Fibroblast of pulmonary artery (primary cell): Measurements from ENCODE around the gene SERPINB12.

ENCODE experiments used
- DNase-seq: peaks from one replicate; pipeline ENCODE4 v3.0.0-alpha.2; 2010; ENCODE audit warnings: low read depth
- H3K4me3 ChIP-seq: replicated peaks from 2 replicates; pipeline ENCODE4 v1.5.1; 2011; ENCODE audit warnings: low read depth, mild to moderate bottlenecking, control low read depth, low read length, moderate library complexity
- TF ChIP-seq, protein P1 (sequence below): IDR thresholded peaks from 2 replicates; pipeline ENCODE4 v1.5.1; 2011; ENCODE audit warnings: mild to moderate bottlenecking, control low read depth, low read length, inconsistent platforms; ENCODE audit errors: missing control alignments

The SERPINB12 gene

DNA sequence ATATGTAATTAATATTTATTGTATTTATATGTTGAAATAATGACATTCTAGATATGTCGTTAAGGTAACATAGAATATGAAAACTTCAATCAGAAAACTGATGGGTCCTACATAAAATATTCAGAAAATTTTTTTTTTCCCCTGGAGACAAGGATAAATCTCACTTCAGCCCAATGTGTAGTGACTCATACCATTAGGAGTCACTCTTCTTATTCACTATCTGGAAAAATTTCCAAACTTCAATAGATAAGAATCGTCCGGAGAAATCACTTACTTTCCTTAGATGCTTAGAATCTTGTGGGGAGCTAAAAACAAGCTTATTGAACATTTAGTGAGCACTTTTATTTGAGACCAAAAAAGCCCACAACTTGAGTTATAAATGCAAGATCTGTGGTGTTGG, 49.6 kb downstream of the SERPINB12 start:
- no peak for DNase-seq
- TF ChIP-seq, protein P1, sequence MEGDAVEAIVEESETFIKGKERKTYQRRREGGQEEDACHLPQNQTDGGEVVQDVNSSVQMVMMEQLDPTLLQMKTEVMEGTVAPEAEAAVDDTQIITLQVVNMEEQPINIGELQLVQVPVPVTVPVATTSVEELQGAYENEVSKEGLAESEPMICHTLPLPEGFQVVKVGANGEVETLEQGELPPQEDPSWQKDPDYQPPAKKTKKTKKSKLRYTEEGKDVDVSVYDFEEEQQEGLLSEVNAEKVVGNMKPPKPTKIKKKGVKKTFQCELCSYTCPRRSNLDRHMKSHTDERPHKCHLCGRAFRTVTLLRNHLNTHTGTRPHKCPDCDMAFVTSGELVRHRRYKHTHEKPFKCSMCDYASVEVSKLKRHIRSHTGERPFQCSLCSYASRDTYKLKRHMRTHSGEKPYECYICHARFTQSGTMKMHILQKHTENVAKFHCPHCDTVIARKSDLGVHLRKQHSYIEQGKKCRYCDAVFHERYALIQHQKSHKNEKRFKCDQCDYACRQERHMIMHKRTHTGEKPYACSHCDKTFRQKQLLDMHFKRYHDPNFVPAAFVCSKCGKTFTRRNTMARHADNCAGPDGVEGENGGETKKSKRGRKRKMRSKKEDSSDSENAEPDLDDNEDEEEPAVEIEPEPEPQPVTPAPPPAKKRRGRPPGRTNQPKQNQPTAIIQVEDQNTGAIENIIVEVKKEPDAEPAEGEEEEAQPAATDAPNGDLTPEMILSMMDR: no peak
- no peak overlapping the region for H3K4me3 ChIP-seq

DNA sequence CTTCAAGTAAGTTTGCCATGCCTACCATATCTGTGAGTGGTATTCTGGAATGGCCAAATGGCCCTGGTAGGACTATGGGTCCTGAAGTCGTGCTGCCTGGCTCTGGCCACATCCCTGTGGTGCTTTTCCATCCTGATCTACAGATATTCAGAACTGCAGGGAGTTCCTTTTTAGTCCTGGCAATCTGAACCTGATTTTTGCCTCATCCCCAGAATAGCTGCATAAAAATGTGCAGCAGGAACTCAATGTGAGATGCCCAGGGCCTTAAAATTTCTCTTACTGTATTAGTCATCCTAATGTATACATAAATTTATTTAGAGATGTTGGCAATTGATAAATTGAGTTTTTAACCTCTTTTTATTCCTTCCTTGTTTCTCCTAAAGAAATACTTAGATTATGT, 50.3 kb downstream of the SERPINB12 start:
- TF ChIP-seq, protein P1: no peak
- DNase-seq: no peak
- H3K4me3 ChIP-seq: no peak overlapping the region

DNA sequence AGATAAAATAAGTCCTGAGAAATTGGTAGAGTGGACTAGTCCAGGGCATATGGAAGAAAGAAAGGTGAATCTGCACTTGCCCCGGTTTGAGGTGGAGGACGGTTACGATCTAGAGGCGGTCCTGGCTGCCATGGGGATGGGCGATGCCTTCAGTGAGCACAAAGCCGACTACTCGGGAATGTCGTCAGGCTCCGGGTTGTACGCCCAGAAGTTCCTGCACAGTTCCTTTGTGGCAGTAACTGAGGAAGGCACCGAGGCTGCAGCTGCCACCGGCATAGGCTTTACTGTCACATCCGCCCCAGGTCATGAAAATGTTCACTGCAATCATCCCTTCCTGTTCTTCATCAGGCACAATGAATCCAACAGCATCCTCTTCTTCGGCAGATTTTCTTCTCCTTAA, 54.8 kb downstream of the SERPINB12 start:
- no peak for DNase-seq
- TF ChIP-seq, protein P1: no peak
- no peak overlapping the region for H3K4me3 ChIP-seq

DNA sequence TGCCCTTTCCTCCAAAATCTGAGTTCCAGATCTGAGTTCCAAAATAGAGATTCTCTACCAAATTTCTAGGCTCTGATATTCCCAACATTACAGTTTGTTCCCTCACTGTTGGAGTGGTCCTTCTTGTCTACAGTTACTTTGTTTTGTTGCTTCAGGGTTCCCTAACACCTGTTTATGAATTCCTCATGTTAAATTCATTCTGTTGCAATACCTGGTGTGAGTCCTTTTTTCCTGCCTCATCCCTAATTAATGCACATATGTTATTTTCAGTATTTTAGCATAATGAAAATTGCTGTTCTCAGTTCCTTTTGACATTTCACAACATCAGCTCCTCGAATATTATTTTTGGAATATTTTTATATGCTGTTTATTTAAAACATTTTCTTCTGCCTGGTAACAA, 61.2 kb downstream of the SERPINB12 start:
- TF ChIP-seq, protein P1: no peak
- H3K4me3 ChIP-seq: no peak overlapping the region
- no peak for DNase-seq

DNA sequence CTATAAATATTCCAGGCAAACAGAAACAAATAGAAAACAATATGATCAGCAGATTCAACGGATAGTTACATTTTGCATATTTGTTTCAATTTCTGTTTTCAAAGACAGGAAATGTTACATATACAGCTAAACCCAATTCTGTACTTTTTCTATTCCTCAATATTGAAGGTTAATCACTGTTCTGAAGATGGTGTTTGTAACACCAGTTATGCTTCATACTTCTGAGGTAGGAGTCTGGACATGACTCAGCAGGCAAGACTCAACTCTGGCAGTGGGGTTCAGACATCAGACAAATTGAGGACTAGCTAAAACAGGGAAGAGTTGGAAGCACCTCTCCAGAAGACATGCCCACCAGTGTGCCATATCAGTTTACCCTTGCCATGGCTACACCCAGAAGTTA, 61.6 kb downstream of the SERPINB12 start:
- H3K4me3 ChIP-seq: no peak overlapping the region
- DNase-seq: no peak
- TF ChIP-seq, protein P1: no peak

DNA sequence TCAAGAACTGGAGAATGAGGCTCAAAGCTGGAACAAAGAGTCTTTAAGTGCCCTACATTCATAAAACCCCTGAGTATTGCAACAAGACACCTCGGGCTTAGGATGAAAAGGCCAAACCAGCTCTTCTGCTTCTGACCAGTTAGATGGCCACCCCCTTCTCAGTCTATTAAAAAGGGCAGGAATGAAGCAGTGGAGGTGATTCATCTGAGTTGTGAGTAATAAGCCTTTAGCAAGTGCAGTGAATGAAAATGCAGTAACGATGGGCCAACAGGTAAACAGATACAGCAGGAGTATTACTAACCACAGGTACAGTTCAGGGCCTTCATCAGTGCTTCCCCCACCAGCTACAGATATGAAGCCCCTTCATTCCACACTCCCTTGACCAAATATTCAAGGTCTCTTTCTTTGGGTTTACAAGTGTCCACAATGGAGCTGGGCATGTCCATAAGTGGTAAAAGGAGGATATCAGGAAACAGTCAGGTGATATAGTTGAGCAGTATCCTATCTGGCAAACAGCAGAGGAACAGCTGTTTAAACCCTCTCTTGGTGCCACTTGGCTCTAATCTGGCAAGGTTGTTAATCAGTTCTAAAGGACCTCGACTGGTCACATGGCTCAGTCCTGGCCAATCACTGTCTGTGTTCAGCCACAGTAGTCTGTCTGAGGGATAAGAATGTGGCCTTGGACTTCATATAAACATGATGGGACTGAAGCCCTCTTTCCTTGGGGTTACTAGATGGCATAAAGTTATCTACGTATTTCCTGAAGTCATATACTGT, 62.8 kb downstream of the SERPINB12 start:
- H3K4me3 ChIP-seq: no peak overlapping the region
- DNase-seq: no peak
- TF ChIP-seq, protein P1: no peak

DNA sequence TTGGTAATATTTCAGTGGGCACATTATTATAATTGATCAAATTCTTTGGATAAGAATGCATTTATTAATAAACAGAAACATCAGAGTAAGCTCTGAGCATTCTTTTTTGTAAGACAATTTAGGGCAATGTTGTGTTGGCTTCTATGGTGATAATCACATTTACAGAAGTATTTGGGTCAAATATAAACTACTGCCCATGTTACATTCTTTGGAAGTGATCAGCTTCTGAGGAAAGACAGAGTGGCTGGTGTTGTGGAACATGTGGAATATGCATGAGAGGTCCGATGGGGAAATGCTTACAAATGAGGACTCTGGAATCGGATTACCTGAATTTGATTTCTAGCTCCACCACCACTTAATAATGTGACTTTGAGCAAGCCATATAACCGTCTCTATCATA, 64.4 kb downstream of the SERPINB12 start:
- TF ChIP-seq, protein P1: no peak
- DNase-seq: no peak
- H3K4me3 ChIP-seq: no peak overlapping the region
